Neural progenitor cell (in vitro differentiated cells): Measurements from ENCODE around the gene EVC.

Source experiments
- CTCF ChIP-seq: fragments of 200-600 bp; sonication (generic); IDR thresholded peaks from 2 replicates; pipeline ENCODE4 v1.5.1; 2017; ENCODE audit warnings: antibody characterized with exemption, mild to moderate bottlenecking
- EZH2phosphoT487 ChIP-seq: fragments of 200-600 bp; sonication (generic); IDR thresholded peaks from 2 replicates; pipeline ENCODE4 v1.6.1; 2017; ENCODE audit warnings: antibody characterized with exemption

GRCh38 chr4:5815641-5816040 lies 104.6 kb downstream of the EVC start:
- TF ChIP-seq CTCF (no peak), EZH2phosphoT487 (no peak)
